ENCODE measurements around the gene SPP2. TPM values are rescaled to one million over a fixed set of nuclear protein-coding genes. Genes with fewer than 3 reads are reported as not detected.

SPP2 gene
- total RNA-seq, 1 donor from 2014 or later: not detected

- intact Hi-C loops (cut with DNase I): no loop called here
- H3K9me3 ChIP-seq: no peaks in the 10 kb centered on the region
- H3K4me1 ChIP-seq: peaks cover 9% of the 10 kb centered on the region
- H3K27me3 ChIP-seq: no peaks in the 10 kb centered on the region
- no peak overlapping the region for H3K27ac ChIP-seq
- TF ChIP-seq, protein P1, sequence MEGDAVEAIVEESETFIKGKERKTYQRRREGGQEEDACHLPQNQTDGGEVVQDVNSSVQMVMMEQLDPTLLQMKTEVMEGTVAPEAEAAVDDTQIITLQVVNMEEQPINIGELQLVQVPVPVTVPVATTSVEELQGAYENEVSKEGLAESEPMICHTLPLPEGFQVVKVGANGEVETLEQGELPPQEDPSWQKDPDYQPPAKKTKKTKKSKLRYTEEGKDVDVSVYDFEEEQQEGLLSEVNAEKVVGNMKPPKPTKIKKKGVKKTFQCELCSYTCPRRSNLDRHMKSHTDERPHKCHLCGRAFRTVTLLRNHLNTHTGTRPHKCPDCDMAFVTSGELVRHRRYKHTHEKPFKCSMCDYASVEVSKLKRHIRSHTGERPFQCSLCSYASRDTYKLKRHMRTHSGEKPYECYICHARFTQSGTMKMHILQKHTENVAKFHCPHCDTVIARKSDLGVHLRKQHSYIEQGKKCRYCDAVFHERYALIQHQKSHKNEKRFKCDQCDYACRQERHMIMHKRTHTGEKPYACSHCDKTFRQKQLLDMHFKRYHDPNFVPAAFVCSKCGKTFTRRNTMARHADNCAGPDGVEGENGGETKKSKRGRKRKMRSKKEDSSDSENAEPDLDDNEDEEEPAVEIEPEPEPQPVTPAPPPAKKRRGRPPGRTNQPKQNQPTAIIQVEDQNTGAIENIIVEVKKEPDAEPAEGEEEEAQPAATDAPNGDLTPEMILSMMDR (IDR thresholded peaks at IDR 0.05): no peak
- H3K36me3 ChIP-seq: no peaks in the 10 kb centered on the region
- no peak for ATAC-seq
- H3K4me3 ChIP-seq: no peak overlapping the region
- no peak for DNase-seq
These were observed 21.3 kb upstream of the SPP2 start for GRCh38 chr2:234029150-234029733.

DNA sequence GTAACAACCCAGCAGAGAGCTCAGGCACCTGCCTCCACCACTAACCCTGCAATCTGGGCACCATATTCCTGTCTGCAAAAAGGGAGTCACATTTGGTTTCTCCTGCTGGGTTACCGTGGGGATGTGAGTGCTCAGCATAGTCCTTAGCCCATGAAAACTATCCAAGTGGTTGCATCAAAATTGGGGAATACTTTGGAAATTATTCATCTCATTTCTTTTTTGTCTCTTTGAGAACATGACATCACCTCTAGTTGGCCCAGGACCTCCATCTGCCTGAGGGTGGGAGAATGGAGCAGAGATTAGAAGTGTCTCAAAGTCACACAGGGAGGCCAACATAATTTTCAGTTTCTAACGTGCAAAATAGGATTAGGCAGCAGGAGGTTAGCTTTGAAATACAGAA is 19.3 kb upstream of the SPP2 start:
- ATAC-seq: no peak
- intact Hi-C loops (cut with DNase I): no loop called here
- TF ChIP-seq, protein P1 (IDR thresholded peaks at IDR 0.05): no peak
- Histone ChIP-seq H3K4me1 (peaks cover 2% of the 10 kb centered on the region), H3K27me3 (no peaks in the 10 kb centered on the region), H3K4me3 (no peak overlapping the region), H3K9me3 (no peaks in the 10 kb centered on the region), H3K27ac (no peak overlapping the region), H3K36me3 (no peaks in the 10 kb centered on the region)
- no peak for DNase-seq

GRCh38 chr2:234032279-234032856 is 18.1 kb upstream of the SPP2 start:
- Histone ChIP-seq H3K36me3 (no peaks in the 10 kb centered on the region), H3K9me3 (no peaks in the 10 kb centered on the region), H3K4me1 (no peaks in the 10 kb centered on the region), H3K4me3 (no peak overlapping the region), H3K27me3 (no peaks in the 10 kb centered on the region), H3K27ac (no peak overlapping the region)
- intact Hi-C loops (cut with DNase I): no loop called here
- TF ChIP-seq, protein P1 (IDR thresholded peaks at IDR 0.05): no peak
- DNase-seq (no peak), ATAC-seq (peak; percentile 43)

DNA sequence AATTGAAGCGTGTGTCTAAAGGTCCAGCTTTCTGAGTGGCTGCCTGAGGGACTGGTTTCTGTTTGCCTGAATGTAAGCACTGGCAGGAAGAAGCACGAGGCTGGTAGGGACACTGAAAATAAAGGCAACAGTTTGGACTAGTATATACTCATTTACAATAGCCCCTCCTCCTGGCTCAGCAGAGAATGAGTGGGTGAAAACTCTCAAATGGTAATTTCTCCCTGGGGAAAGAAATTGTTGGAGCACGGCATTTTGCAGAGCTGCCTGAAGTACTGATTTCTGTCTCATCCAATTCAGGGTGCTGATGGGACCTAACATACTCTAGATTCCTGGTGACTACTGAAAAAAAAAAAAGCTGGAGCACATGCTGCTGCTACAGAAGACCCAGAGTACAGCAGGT is 17.3 kb upstream of the SPP2 start:
- no peaks in the 10 kb centered on the region for H3K4me1 ChIP-seq
- H3K36me3 ChIP-seq: no peaks in the 10 kb centered on the region
- ATAC-seq: no peak
- H3K27me3 ChIP-seq: no peaks in the 10 kb centered on the region
- DNase-seq: no peak
- no peak overlapping the region for H3K27ac ChIP-seq
- intact Hi-C loops (cut with DNase I): no loop called here
- no peak overlapping the region for H3K4me3 ChIP-seq
- TF ChIP-seq, protein P1 (IDR thresholded peaks at IDR 0.05): no peak
- no peaks in the 10 kb centered on the region for H3K9me3 ChIP-seq

DNA sequence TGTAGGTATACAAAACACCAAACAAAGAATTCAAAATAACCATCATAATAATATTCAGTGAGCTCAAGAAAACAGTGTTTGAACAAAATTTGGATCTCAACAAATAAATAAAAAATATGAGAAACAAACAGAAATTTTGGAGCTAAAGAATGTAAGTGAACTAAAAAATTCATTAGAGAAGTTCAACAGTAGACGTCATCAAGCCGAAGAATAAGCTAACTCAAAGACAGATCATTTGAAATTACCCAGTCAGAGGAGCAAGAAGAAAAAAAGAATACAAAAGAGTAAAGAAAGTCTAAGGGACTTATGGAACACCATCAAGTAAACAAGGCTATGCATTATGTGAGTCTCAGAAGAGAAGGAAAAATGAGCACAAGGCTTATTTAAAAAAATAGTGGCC is 16.6 kb upstream of the SPP2 start:
- no peak overlapping the region for H3K4me3 ChIP-seq
- no peaks in the 10 kb centered on the region for H3K36me3 ChIP-seq
- DNase-seq: no peak
- H3K4me1 ChIP-seq: no peaks in the 10 kb centered on the region
- TF ChIP-seq, protein P1 (IDR thresholded peaks at IDR 0.05): no peak
- no peaks in the 10 kb centered on the region for H3K9me3 ChIP-seq
- intact Hi-C loops (cut with DNase I): no loop called here
- no peaks in the 10 kb centered on the region for H3K27me3 ChIP-seq
- no peak for ATAC-seq
- no peak overlapping the region for H3K27ac ChIP-seq
